T-helper 17 cell (primary cell): ENCODE data around the gene INTS2. TPM values are rescaled to one million over a fixed set of nuclear protein-coding genes. Genes with fewer than 3 reads are reported as not detected.
"Not testable (repeated sequence)": the region's sequence is repeated elsewhere in the genome, so short reads cannot be mapped to it uniquely, and the experiment has no call there.

Experiments used
- ATAC-seq: fragments of 150-1000 bp; cut with Tn5 transposase; 2 replicates; pipeline ENCODE4 v1.10.0; 2021; ENCODE audit warnings: mild to moderate bottlenecking, moderate library complexity
- DNase-seq, 3 donors: peaks; one replicate each; pipeline versions ENCODE4 v3.0.0 to v3.0.0-alpha.2; 2020 to 2021
- H3K9me3 ChIP-seq: one replicate; pipeline ENCODE4 v1.7.0; 2013; ENCODE audit warnings: low read length, mild to moderate bottlenecking; ENCODE audit not compliant: control insufficient read depth, poor library complexity, severe bottlenecking
- H3K27ac Mint-ChIP-seq: one replicate; pipeline ENCODE4 v1.8.0; 2022; ENCODE audit warnings: mild to moderate bottlenecking, moderate library complexity, mixed read lengths
- H3K27me3 Mint-ChIP-seq: one replicate; pipeline ENCODE4 v1.8.0; 2022; ENCODE audit warnings: mixed read lengths
- H3K36me3 Mint-ChIP-seq: one replicate; pipeline ENCODE4 v1.8.0; 2022; ENCODE audit warnings: low read depth, mixed read lengths
- H3K4me1 Mint-ChIP-seq: one replicate; pipeline ENCODE4 v1.8.0; 2022; ENCODE audit warnings: mild to moderate bottlenecking, mixed read lengths
- H3K4me3 Mint-ChIP-seq: one replicate; pipeline ENCODE4 v1.8.0; 2022; ENCODE audit warnings: mild to moderate bottlenecking, moderate library complexity, mixed read lengths
- total RNA-seq, 4 donors: library from RNA in 2 of 4; stranded (reverse) in 2 of 4; gene quantifications; one replicate each; pipeline ENCODE4 v1.2.3 and lab custom pipeline; 2022 to 2026

The INTS2 gene
- total RNA-seq, 2 donors from 2014 or later, result 9.5 to 11.4 TPM

DNA sequence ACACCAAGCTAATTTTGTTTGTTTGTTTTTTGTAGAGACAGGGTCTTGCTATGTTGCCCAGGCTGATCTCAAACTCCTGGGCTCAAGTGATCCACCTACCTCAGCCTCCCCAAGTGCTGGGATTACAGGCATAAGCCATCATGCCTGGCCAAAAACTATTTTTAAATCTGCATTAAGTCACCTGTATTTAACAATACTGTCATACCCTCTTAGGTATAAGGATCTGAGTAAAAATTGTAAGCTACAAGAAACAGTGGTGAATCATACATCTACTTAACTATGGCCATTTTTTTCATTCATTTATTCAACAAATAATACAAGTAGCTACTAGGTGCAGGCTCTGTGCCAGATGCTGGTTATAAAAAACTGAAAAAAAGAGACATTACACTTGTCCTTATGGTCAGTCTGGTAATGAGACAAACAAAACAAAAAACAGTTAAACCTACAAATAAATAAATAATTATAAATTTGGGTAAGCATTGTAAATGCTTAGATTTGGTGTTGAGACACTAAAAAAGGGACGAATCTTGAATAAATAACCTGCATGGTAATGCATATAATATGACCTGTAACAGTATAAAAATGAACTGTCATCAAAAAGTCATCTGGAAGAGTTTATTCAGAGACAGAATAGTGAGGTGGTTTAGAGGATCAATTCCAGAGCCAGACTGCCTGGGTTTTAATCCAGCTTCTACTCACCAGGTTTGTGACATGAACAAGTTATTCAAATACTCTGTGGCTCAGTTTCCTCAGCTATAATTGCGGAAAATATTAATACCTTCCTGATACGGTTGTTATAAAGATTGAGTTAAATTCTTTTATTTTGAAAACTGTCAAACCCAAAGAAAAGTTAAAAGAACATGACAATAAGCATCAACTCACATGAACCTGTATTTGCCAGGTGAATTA, 91.3 kb downstream of the INTS2 start:
- no peaks in the 10 kb centered on the region for H3K9me3 ChIP-seq
- DNase-seq (no peak), ATAC-seq (no peak)
- no peak overlapping the region for H3K4me3 Mint-ChIP-seq
- no peaks in the 10 kb centered on the region for H3K27me3 Mint-ChIP-seq
- H3K36me3 Mint-ChIP-seq, result no peaks in the 10 kb centered on the region
- H3K4me1 Mint-ChIP-seq, result peaks cover 2% of the 10 kb centered on the region
- no peak overlapping the region for H3K27ac Mint-ChIP-seq

DNA sequence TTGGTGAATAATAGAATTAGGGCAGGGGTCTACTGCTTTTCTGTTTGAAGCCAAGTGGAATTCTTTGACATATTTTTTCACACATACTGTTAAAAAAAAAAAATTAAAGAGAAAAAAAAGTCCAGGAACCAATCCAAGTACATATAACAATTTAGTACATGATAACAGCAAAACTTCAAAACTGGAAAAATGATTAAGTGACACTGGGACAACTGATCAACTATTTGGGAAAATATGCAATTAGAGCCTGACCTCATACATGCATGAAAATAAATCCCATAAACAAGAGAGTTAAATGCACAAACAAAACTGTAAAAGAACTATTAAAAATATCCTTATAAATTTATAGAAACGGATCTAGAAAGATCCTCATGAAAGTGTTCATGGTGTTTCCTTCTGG, 92.2 kb downstream of the INTS2 start:
- Mint-ChIP-seq H3K36me3 (no peaks in the 10 kb centered on the region), H3K27ac (no peak overlapping the region), H3K4me1 (no peaks in the 10 kb centered on the region), H3K4me3 (no peak overlapping the region), H3K27me3 (no peaks in the 10 kb centered on the region)
- H3K9me3 ChIP-seq, result no peaks in the 10 kb centered on the region
- ATAC-seq, result no peak
- DNase-seq, result no peak

DNA sequence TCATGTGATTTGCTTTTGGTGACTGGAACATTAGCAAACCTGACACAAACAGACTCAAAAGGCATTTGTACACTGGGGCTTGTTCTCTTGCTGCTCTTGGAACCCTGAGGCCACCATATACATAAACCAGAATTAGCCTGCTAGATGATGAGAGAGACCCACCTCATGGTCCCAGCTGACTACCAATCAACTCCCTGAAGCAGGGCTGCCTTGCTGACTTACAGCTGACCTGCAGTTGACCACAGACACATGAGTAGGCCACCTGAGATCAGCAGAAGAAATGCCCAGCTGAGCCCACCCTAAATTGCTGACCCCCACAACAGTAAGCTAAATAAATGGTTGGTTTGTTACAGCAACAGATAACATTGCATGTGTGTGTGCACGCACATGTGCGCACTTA, 93.2 kb downstream of the INTS2 start:
- no peaks in the 10 kb centered on the region for H3K27me3 Mint-ChIP-seq
- H3K27ac Mint-ChIP-seq, result no peak overlapping the region
- H3K4me3 Mint-ChIP-seq, result no peak overlapping the region
- DNase-seq (no peak), ATAC-seq (no peak)
- no peaks in the 10 kb centered on the region for H3K9me3 ChIP-seq
- no peaks in the 10 kb centered on the region for H3K4me1 Mint-ChIP-seq
- no peaks in the 10 kb centered on the region for H3K36me3 Mint-ChIP-seq

DNA sequence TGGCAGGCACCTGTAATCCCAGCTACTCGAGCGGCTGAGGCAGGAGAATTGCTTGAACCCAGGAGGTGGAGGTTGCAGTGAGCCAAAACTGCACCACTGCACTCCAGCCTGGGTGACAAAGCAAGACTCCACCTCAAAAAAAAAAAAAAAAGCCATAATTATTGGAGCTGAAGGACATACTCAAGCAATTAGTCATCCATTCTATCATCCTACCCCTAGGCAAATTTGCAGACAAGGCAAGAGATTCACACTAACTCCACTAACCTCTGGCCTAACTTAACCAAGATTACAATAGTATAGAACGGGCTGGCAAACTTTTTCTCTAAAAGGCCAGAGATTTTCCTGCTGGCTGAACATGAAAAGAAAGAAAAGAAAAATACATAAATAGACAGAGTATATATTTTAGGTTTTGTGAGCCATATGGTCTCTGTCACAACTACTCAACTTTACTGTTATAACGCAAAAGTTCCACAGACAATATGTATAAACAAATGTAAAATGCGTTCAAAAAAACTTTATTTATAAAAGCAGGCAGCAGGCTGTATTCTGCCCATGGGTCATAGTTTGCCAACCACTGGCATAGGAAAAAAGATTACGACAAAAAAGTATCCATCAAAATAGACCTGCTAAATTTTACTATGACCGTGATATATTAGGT, 94.1 kb downstream of the INTS2 start:
- DNase-seq, result no peak
- Mint-ChIP-seq H3K4me3 (no peak overlapping the region), H3K27ac (peak overlapping the region; percentile 21), H3K4me1 (no peaks in the 10 kb centered on the region), H3K27me3 (no peaks in the 10 kb centered on the region), H3K36me3 (no peaks in the 10 kb centered on the region)
- no peak for ATAC-seq
- no peaks in the 10 kb centered on the region for H3K9me3 ChIP-seq

DNA sequence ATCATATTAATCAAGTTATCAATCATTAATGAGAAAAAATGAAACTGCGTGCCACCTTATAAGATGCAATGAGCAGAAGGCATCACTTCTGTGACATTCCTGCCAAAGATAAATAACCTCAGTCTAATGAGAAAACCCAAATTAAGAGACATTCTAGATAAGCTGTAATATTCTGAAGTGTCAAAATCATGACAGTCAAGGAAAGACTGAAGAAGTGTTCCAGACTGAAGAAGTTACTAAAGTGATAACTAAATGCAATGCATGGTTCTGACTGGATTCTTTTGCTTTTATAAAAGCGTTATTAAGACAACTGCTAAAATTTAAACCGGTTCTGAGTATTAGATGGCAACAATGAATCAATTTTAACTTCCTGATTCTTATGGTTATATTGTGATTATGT, 95.3 kb downstream of the INTS2 start:
- H3K36me3 Mint-ChIP-seq, result no peaks in the 10 kb centered on the region
- no peaks in the 10 kb centered on the region for H3K4me1 Mint-ChIP-seq
- H3K27me3 Mint-ChIP-seq, result no peaks in the 10 kb centered on the region
- no peaks in the 10 kb centered on the region for H3K9me3 ChIP-seq
- peak overlapping the region; percentile 21 for H3K27ac Mint-ChIP-seq
- ATAC-seq (no peak), DNase-seq (no peak)
- no peak overlapping the region for H3K4me3 Mint-ChIP-seq

DNA sequence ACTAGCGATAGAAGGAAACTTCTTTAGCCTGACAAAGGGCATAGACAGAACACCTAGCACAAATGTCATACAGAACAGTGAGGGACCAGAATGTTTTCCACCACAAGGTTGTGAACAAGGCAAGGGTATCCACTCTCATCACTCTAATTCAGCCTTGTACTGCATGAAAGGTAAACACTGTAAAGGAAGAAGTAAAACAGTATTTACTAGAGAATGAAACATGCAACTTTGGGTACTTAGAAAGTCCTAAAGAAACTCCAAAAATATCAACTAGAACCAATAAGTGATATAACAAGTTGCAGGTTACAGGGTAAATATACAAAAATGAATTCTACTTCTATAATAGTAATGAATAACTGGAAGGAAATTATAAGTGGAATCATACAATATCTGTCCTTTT, 96.7 kb downstream of the INTS2 start:
- Mint-ChIP-seq H3K27me3 (no peaks in the 10 kb centered on the region), H3K4me1 (no peaks in the 10 kb centered on the region), H3K36me3 (no peaks in the 10 kb centered on the region), H3K27ac (no peak overlapping the region), H3K4me3 (no peak overlapping the region)
- H3K9me3 ChIP-seq, result no peaks in the 10 kb centered on the region
- no peak for ATAC-seq
- no peak for DNase-seq

DNA sequence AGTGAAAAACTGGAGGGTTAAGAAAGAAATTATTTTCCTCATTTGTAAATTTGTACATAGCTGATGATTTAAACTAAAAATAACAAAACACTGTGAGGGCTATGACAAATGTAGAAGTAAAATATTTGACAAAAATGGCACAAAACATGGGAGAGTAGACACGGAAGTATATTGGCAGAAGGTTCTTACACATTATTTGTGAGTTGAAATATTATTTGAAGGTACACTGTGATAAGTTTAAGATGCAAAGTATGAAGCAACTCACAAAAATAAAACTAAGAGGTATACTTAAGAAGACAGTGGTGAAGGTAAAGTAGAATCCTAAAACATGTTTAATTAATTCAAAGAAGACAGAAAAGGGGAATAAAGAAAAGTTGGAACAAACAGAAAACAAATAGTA, 99.1 kb downstream of the INTS2 start:
- no peak overlapping the region for H3K27ac Mint-ChIP-seq
- no peak overlapping the region for H3K4me3 Mint-ChIP-seq
- DNase-seq (no peak), ATAC-seq (no peak)
- H3K9me3 ChIP-seq, result no peaks in the 10 kb centered on the region
- H3K4me1 Mint-ChIP-seq, result no peaks in the 10 kb centered on the region
- no peaks in the 10 kb centered on the region for H3K36me3 Mint-ChIP-seq
- no peaks in the 10 kb centered on the region for H3K27me3 Mint-ChIP-seq

DNA sequence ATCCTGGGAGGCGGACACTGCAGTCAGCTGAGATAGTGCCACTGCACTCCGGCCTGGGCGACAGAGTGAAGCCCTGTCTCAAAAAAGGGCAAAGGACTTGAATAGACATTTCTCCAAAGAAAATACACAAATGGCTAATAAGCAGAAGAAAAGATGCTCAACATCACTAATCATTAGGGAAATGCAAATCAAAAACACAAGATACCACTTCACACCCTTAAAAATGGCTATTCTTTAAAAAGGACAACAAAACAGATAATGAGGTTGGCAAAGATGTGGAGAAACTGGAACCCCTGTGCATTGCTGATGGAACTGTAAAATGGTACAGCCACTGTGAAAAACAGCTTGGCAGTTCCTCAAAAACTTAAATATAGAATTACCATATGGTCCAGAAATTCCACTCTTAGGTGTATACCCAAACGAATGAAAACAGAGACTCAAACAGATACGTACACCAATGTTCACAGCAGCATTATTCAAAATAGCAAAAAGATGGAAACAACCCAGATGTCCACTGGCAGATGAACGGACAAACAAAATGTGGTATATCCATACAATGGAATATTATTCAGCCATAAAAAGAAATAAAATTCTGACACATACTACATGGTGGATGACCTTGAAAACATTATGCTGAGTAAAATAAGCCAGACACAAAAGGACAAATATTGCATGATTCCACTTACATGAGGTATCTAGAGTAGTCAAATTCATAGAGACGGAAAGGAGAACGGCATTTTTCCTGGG, 100.0 kb downstream of the INTS2 start:
- no peaks in the 10 kb centered on the region for H3K9me3 ChIP-seq
- Mint-ChIP-seq H3K27ac (no peak overlapping the region), H3K4me3 (no peak overlapping the region), H3K36me3 (peaks cover 2% of the 10 kb centered on the region), H3K27me3 (no peaks in the 10 kb centered on the region), H3K4me1 (no peaks in the 10 kb centered on the region)
- DNase-seq (no peak), ATAC-seq (no peak)

DNA sequence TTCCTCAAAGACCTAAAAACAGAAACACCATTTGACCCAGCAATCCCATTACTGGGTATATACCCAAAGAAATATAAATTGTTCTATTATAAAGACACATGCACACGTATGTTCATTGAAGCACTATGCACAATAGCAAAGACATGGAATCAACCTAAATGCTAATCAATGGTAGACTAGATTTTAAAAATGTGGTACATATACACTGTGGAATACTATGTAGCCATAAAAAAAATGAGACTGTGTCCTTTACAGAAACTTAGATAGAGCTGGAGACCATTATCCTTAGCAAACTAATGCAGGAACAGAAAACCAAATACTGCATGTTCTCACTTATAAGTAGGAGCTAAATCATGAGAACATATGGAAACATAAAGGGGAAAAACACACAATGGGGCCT, 100.9 kb downstream of the INTS2 start:
- not testable (repeated sequence) for H3K9me3 ChIP-seq, H3K4me3 Mint-ChIP-seq, DNase-seq, ATAC-seq, H3K27ac Mint-ChIP-seq, H3K36me3 Mint-ChIP-seq, H3K4me1 Mint-ChIP-seq, H3K27me3 Mint-ChIP-seq

DNA sequence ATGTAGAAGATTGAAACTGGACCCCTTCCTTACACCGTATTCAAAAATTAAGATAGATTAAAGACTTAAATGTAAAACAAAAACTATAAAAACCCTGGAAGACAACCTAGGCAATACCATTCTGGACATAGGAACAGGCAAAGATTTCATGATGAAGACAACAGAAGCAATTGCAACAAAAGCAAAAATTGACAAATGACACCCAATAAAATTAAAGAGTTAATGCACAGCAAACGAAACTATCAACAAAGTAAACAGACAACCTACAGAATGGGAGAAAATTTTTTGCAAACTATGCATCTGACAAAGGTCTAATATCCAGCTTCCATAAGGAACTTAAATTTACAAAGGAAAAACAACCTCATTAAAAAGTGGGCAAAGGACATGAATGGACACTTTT, 101.6 kb downstream of the INTS2 start:
- not testable (repeated sequence) for H3K27me3 Mint-ChIP-seq, H3K36me3 Mint-ChIP-seq, H3K27ac Mint-ChIP-seq, DNase-seq, H3K4me1 Mint-ChIP-seq, H3K9me3 ChIP-seq, H3K4me3 Mint-ChIP-seq, ATAC-seq

DNA sequence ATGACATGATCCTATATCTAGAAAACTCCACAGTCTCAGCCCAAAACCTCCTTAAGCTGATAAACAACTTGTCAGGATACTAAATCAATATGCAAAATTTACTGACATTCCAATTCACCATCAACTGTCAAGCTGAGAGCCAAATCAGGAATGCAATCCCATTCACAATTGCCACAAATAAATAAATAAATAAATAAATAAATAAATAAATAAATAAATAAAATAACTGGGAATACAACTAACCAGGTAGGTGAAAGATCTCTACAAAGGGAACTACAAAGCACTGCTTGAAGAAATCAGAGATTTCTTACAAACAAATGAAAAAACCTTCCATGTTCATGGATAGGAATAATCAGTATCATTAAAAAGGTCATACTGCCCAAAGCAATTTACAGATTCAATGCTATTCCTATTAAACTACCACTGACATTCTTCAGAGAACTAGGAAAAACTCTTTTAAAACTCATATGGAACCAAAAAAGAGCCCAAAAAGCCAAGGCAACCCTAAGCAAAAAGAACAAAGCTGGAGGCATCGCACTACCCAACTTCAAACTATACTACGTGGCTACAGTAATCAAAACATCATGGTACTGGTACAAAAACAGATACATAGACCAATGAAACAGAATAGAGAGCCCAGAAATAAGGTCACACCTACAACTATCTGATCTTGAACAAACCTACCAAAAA, 102.2 kb downstream of the INTS2 start:
- H3K27me3 Mint-ChIP-seq, result no peaks in the 10 kb centered on the region
- peaks cover 2% of the 10 kb centered on the region for H3K36me3 Mint-ChIP-seq
- H3K9me3 ChIP-seq, result no peaks in the 10 kb centered on the region
- no peak for ATAC-seq
- H3K4me3 Mint-ChIP-seq, result no peak overlapping the region
- H3K27ac Mint-ChIP-seq, result no peak overlapping the region
- H3K4me1 Mint-ChIP-seq, result no peaks in the 10 kb centered on the region
- DNase-seq, result no peak

DNA sequence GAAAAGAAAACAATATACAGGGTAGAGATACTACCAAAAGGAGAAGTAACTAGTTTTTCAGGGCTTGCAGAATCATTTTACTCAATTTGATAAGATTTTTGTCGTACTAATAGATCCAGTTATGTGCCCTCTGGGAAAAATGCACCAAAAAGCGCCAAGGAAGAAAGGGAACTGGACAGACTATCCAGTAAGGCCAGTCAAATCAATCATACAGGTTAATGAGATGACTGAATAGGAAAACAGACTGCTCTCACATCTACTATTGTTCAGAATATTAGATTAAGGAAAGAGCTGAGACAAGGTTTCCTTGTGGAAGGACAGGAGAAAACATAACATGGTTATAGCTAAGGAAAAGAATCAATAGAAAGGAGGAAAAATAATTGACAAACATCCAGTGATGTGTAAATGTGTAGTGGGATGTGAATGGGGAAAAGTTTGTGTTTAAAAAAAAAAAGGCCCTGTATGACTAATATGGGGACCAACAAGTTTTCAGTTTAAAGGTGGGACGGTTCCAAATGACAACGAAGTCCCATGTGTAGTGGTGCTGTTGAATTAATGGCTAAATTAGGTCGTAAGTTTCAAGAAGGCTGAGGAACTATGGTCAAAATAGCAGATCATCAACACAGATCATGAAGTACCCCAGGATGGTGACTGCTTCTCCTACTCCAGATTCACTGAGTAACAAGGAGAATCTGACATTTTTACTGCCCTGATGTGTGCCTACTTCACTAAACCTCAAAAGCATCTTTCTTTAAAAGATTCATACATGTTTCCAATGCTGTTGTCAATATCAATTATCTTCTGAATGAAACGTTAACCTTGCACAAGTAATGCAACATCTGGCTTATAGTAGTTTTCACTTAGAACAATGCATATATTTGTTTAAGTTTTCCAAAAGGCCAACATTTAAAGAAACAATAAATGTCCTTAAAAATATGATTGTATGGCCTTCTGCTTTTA, 105.2 kb downstream of the INTS2 start:
- no peak overlapping the region for H3K4me3 Mint-ChIP-seq
- H3K4me1 Mint-ChIP-seq, result no peaks in the 10 kb centered on the region
- DNase-seq (no peak), ATAC-seq (no peak)
- no peaks in the 10 kb centered on the region for H3K27me3 Mint-ChIP-seq
- H3K27ac Mint-ChIP-seq, result peak overlapping the region; percentile 17
- H3K9me3 ChIP-seq, result no peaks in the 10 kb centered on the region
- peaks cover 2% of the 10 kb centered on the region for H3K36me3 Mint-ChIP-seq
